Measurements from ENCODE around the gene MMGT1.

MMGT1 gene

DNA sequence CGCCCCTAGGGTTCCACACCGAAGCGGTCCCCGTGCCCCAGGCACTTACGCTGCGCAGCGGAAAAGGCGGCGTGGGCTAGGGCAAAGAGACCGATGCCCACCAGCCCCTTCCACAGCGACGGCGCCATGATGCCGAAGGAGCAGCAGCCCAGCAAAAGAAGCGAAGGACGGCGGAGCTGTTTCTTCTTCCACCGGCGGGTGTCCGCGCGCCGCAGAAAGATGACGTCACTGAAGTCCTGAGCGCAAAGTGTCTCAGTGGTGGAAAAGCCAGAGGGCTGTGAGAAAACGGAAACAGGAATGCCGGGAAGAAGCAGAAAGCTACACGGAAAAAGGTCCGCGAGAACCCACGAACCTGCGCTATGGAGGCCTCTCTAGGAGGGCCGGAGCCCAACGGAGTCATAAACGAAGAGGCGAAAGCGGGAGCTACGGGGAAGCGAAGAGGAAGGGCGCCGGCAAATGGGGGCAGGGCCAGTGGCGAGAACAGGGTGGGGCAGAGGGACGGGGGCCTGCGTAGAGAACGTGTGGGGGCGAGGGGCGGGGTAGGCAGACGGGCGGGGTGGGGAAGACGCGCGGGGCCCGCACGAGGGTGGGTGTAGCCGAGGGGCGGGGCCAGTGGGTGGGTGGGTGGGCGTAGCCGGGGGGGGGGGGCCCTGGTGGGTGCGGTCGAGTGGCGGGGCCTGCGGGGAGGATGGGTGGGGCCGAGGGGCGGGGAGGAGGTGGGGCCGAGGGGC is at the start of gene MMGT1:
Gene MMGT1 (minus strand): TSS at position 441 of the 731 bp plus-strand sequence. CDS start 313 bp downstream, at position 128.
- TF ChIP-seq, protein P1, sequence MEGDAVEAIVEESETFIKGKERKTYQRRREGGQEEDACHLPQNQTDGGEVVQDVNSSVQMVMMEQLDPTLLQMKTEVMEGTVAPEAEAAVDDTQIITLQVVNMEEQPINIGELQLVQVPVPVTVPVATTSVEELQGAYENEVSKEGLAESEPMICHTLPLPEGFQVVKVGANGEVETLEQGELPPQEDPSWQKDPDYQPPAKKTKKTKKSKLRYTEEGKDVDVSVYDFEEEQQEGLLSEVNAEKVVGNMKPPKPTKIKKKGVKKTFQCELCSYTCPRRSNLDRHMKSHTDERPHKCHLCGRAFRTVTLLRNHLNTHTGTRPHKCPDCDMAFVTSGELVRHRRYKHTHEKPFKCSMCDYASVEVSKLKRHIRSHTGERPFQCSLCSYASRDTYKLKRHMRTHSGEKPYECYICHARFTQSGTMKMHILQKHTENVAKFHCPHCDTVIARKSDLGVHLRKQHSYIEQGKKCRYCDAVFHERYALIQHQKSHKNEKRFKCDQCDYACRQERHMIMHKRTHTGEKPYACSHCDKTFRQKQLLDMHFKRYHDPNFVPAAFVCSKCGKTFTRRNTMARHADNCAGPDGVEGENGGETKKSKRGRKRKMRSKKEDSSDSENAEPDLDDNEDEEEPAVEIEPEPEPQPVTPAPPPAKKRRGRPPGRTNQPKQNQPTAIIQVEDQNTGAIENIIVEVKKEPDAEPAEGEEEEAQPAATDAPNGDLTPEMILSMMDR (IDR thresholded peaks at IDR 0.05; ENCODE audit: extremely low read depth, missing control alignments): no peak
- peak; percentile 89 for DNase-seq (ENCODE audit: low spot score)

DNA sequence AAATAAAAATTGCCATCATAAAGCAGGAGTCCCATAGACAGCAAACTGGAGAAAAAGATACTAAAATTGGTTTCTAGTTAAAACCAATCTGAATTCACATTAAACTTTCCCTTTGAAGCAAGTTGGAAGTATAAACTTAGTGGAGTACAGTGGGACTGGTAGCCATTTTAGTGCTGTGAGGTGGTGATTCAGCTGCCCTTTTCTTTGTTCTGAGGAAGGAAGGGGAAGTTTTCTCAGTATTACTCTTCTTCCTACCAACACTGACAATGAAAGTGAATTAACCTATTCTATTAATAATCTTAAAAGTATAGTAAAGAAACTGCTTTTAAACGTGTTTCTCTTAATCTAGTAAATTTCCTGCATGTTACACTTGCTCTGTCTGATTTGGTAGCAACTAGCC is 48.1 kb upstream of the MMGT1 start:
- peak; percentile 9 for DNase-seq (ENCODE audit: low spot score)
- TF ChIP-seq, protein P1 (IDR thresholded peaks at IDR 0.05; ENCODE audit: extremely low read depth, missing control alignments): no peak

DNA sequence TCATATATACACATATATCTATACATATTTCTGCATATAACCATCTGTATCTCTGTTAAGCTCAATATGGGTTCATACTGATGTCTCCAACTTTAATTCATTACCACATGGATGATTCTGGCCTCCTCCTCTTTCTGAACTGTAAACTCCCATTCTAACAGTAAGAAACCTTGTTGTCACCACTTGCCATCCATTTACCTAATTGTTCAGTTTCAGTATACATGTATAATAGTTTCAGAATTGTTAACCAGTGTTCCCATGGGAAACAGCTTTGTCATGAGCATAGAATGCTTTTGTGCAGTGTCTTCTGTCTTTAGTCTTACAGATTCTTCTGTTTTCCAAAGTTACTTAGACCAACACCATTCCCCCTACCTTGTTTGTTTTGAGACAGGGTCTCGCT is 47.4 kb upstream of the MMGT1 start:
- DNase-seq (ENCODE audit: low spot score): peak; percentile 6
- TF ChIP-seq, protein P1 (IDR thresholded peaks at IDR 0.05; ENCODE audit: extremely low read depth, missing control alignments): no peak

DNA sequence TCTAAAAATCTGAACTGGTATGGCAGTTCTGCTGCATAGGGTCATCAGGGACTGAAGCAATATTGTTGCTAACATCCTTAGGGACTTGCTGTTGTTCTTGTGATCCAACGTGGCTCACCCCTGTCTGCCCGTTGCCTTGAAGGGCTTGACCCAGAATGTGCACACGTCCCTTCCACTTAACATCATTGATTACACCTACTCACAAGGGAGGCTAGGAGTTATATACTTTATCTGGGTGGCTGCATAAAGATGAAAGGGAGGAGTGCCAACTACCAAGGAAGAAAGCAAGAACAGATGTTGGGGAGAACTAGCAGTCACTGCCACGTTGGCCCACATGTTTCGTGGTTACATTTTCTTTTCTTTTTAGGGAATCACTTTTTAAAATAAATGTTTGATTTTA is 45.4 kb upstream of the MMGT1 start:
- DNase-seq (ENCODE audit: low spot score): no peak
- TF ChIP-seq, protein P1 (IDR thresholded peaks at IDR 0.05; ENCODE audit: extremely low read depth, missing control alignments): no peak

DNA sequence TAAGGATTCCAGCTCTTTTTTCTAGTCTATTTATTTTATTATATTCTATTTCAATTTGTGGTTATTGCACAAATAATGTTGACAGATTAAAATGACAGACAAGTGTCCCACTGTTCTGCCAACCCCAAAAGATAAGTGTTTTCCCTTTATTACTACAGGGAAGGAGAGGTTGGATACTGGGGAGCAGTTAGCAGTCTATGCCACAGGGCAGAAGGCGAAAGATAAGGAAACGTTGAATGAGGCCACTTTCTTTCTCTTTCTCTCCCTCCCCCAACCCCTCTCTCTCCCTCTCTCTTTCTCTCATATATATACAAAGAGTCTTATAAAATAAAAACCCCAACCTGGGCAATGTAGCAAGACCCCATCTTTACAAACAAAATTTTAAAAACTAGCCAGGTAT is 43.1 kb upstream of the MMGT1 start:
- DNase-seq (ENCODE audit: low spot score): no peak
- TF ChIP-seq, protein P1 (IDR thresholded peaks at IDR 0.05; ENCODE audit: extremely low read depth, missing control alignments): no peak

DNA sequence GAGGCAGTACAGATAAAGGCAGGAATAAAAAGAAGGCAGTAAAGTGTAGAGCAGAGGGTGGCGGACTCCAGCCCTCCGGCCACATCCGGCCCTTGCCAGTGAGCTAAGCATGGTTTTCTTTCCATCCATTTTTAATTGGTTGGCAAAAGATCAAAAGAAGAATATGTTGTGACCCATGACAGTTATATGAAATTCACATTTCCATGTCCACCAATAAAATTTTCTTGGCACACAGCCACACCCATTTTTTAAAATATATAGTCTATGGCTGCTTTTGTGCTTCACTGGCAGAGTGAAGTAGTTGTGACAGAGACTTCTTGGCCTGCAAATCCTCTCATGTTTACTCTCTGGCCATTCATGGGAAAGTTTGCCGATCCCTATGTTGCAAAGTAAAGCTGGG is 41.2 kb upstream of the MMGT1 start:
- TF ChIP-seq, protein P1 (IDR thresholded peaks at IDR 0.05; ENCODE audit: extremely low read depth, missing control alignments): no peak
- no peak for DNase-seq (ENCODE audit: low spot score)

DNA sequence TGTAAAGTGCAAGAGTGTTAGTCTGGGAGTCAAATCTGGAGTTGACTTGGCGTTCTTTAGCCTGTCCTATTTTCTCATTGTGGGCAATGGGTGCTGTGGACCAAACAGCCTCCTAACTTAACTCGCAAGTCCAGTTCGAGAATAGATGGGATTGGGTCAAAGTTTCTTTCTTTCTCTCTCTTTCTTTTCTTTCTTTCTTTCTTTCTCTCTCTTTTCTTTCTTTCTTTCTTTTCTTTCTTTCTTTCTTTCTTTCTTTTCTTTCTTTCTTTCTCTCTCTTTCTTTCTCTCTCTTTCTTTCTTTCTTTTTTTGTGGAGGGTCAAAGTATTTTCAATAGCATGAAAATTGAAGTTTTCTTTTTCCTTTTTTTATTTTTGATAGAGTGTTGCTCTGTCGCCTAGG is 14.5 kb upstream of the MMGT1 start:
- no peak for DNase-seq (ENCODE audit: low spot score)
- TF ChIP-seq, protein P1 (IDR thresholded peaks at IDR 0.05; ENCODE audit: extremely low read depth, missing control alignments): no peak
